HEK293 (cell line): Measurements from ENCODE around the gene TCF12.

ENCODE experiments used
- GLIS2 ChIP-seq: fragments of 450-650 bp; formaldehyde crosslinking; IDR thresholded peaks from 2 replicates; pipeline ENCODE4 v1.5.1; 2016; ENCODE audit warnings: missing biosample characterization, missing genetic modification characterization
- HOXD13 ChIP-seq: sonication (generic); formaldehyde crosslinking; IDR thresholded peaks from 2 replicates; pipeline ENCODE4 v1.8.0; 2022; ENCODE audit warnings: missing genetic modification reagents, borderline replicate concordance
- KLF9 ChIP-seq: fragments of 450-650 bp; formaldehyde crosslinking; IDR thresholded peaks from 2 replicates; pipeline ENCODE4 v1.5.1; 2016; ENCODE audit warnings: missing biosample characterization, missing genetic modification characterization, low read depth
- SCRT2 ChIP-seq: fragments of 450-650 bp; formaldehyde crosslinking; IDR thresholded peaks from 2 replicates; pipeline ENCODE4 v1.5.1; 2016; ENCODE audit warnings: missing biosample characterization, missing genetic modification characterization
- YY2 ChIP-seq: fragments of 450-650 bp; formaldehyde crosslinking; IDR thresholded peaks from 2 replicates; pipeline ENCODE4 v1.5.1; 2016; ENCODE audit warnings: missing biosample characterization, missing genetic modification characterization
- ZBTB10 ChIP-seq: fragments of 450-650 bp; formaldehyde crosslinking; IDR thresholded peaks from 2 replicates; pipeline ENCODE4 v1.5.1; 2016; ENCODE audit warnings: missing biosample characterization, missing genetic modification characterization
- ZNF138 ChIP-seq: fragments of 450-650 bp; formaldehyde crosslinking; IDR thresholded peaks from 2 replicates; pipeline ENCODE4 v1.5.1; 2016; ENCODE audit warnings: missing biosample characterization, missing genetic modification characterization, borderline replicate concordance
- ZNF221 ChIP-seq: fragments of 450-650 bp; formaldehyde crosslinking; IDR thresholded peaks from 2 replicates; pipeline ENCODE4 v1.5.1; 2017; ENCODE audit warnings: missing biosample characterization, missing genetic modification characterization, borderline replicate concordance
- TF ChIP-seq, protein P1 (sequence below): fragments of 450-650 bp; formaldehyde crosslinking; IDR thresholded peaks from 2 replicates; pipeline ENCODE4 v1.5.1; 2016; ENCODE audit warnings: missing biosample characterization, missing genetic modification characterization
- TF ChIP-seq, protein P2 (sequence below): fragments of 450-650 bp; formaldehyde crosslinking; IDR thresholded peaks from 2 replicates; pipeline ENCODE4 v1.5.1; 2016; ENCODE audit warnings: missing biosample characterization, missing genetic modification characterization

GRCh38 chr15:56929399-56929798 is 11.0 kb downstream of the TCF12 start:
- TF ChIP-seq ZBTB10 (no peak), YY2 (tag by site-specific recombination) (no peak), ZNF221 (tag by site-specific recombination) (no peak), GLIS2 (tag by site-specific recombination) (no peak), KLF9 (tag by site-specific recombination) (no peak), HOXD13 (no peak), SCRT2 (no peak), ZNF138 (tag by site-specific recombination) (no peak)
- TF ChIP-seq, protein P1, sequence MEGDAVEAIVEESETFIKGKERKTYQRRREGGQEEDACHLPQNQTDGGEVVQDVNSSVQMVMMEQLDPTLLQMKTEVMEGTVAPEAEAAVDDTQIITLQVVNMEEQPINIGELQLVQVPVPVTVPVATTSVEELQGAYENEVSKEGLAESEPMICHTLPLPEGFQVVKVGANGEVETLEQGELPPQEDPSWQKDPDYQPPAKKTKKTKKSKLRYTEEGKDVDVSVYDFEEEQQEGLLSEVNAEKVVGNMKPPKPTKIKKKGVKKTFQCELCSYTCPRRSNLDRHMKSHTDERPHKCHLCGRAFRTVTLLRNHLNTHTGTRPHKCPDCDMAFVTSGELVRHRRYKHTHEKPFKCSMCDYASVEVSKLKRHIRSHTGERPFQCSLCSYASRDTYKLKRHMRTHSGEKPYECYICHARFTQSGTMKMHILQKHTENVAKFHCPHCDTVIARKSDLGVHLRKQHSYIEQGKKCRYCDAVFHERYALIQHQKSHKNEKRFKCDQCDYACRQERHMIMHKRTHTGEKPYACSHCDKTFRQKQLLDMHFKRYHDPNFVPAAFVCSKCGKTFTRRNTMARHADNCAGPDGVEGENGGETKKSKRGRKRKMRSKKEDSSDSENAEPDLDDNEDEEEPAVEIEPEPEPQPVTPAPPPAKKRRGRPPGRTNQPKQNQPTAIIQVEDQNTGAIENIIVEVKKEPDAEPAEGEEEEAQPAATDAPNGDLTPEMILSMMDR (tag by site-specific recombination): no peak
- TF ChIP-seq, protein P2, sequence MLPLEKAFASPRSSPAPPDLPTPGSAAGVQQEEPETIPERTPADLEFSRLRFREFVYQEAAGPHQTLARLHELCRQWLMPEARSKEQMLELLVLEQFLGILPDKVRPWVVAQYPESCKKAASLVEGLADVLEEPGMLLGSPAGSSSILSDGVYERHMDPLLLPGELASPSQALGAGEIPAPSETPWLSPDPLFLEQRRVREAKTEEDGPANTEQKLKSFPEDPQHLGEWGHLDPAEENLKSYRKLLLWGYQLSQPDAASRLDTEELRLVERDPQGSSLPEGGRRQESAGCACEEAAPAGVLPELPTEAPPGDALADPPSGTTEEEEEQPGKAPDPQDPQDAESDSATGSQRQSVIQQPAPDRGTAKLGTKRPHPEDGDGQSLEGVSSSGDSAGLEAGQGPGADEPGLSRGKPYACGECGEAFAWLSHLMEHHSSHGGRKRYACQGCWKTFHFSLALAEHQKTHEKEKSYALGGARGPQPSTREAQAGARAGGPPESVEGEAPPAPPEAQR (tag by site-specific recombination): no peak
